D341Med (cell line): ENCODE results near the gene CST9L.

Experiments
- DNase-seq: peaks from one replicate; pipeline ENCODE4 v3.0.0; 2012; ENCODE audit warnings: low spot score

The CST9L gene

DNA sequence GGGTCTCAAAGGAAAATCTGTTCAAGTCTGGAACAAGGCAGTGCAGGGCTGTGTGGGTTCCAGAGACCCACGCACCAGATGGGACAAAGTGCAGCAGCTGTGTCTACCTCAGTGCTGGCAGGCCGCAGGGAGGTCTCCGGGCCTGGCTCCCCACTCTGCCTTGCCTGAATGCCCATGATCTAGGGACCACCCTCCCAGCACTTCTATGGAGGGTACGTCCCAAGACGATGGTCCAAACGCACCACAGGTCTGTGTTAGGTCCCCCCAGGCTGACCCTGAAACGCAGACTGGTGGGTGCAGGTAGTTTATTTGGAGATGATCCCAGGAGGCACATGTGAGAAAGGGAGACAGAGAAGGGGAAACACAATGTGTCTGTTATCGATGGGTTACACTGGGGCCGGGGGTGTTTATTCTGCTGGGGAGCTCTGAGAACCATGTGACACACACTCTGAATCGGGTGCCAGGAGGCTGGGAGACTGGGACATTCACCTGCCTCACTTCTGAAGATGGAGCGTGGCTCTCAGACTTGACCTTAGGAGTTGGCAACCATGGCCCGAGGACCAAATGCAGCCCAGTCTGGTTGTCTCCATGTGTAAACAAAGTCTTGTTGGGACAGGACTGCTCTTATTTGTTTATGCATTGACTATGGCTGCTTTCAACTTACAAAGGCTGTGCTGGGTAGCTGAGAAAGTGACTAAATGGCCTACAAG, 21.7 kb downstream of the CST9L start:
- no peak for DNase-seq

GRCh38 chr20:23544133-23544532, 24.2 kb downstream of the CST9L start:
- DNase-seq: no peak

DNA sequence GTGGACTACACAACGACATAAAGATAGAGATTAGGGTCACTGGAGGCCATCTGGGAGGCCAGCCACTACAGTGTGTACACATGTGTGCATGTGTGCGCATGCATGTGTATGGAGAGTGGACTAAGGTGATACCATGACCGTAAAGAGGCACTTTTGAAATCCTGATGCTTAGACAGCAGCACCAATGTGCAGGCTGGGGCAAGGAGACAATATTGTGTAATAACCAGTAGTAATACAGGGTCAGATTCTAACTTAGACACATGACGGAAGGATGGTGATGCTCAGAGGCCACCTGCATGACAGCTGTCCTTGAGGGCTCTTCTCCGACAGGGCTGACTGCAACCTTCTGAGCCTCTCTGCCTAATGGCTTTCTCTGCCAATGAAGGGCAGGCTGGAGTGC, 25.5 kb downstream of the CST9L start:
- DNase-seq: no peak

DNA sequence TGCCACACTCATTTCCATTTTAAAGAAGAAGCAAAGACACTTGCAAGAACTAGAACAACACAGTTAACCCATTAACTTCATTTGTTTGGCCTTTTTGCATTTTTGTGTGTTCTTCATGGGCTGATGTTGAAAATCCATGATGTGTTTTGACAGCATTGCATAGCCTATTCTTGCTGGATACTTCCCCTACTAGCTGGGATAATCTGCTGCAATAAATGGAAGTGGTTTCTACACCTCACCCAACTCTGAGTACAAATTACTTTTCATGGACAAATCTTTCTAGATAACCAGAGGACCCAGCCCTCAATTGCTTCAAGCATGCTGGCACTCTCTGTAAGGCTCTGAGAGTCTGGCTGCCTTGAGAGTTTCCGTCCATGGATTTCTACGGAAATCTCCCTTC, 26.5 kb downstream of the CST9L start:
- DNase-seq: no peak

DNA sequence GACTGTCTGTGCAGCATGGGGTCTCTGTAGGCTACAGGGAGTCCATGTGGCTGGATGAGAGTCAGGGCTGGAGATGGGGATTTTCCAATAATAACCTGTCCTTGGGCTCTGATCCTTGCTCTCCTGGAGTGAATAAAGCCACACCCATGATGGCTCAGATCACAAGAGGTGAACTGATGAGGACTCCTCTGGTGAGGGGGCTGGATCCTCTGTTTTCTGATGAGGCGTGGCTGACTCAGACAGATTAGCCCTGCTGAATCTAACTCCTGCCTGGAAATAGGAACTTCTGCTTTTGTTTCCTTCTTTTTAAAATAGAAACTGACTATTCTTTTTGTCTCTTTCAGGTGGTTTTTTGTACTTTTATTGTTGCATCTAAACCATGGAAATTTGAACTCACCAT, 27.0 kb downstream of the CST9L start:
- DNase-seq: no peak

- DNase-seq: no peak
These were observed 27.7 kb downstream of the CST9L start for GRCh38 chr20:23540624-23541023.

- no peak for DNase-seq
These were observed 31.3 kb downstream of the CST9L start for GRCh38 chr20:23537030-23537429.

GRCh38 chr20:23536328-23536974, 31.8 kb downstream of the CST9L start:
- no peak for DNase-seq

- DNase-seq: no peak
These were observed 33.3 kb downstream of the CST9L start for GRCh38 chr20:23534801-23535593.

- no peak for DNase-seq
These were observed 35.1 kb downstream of the CST9L start for GRCh38 chr20:23533161-23533560.

DNA sequence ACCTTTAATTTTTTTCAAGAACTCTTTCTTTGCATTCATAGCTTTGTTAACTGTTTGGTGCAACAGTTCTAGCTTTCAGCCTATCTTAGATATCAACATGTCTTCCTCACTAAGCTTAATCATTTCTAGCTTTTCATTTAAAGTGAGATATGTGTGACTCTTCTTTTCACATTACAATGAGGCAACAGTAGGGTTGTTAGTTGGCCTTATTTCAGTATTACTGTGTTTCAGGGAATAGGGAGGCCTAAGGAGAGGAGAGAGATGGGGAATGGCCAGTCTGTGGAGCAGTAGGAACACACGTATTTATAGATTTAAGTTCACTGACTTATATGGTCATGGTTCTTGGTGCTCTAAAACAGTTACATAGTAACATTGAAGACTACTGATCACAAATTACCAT, 35.8 kb downstream of the CST9L start:
- no peak for DNase-seq

- no peak for DNase-seq
These were observed 37.2 kb downstream of the CST9L start for GRCh38 chr20:23530937-23531567.

DNA sequence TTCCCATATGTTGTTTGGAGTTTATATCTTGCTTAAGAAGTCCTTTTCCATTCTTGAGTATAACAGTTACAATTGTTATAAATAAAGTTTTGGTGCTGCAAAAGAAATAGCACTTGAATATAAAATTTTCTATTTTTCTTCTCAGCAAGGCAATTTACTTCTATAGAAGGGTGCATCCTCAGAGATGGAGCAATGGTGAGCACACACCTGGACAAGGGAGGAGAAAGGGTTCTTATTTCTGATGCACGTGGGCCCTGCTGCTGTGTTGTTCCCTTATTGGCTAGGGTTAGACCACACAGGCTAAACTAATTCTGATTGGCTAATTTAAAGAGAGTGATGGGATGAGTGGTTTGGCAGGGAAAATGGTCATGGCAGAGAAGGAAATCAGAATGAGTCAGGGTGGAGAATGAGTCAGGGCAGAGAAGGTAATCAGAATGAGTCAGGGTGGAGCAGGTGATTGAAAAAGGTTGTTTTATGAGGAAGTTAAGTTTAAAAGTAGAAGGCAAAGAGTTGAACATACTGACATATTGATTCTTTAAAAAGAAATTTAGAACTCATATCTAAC, 39.3 kb downstream of the CST9L start:
- no peak for DNase-seq

- DNase-seq: no peak
These were observed 41.4 kb downstream of the CST9L start for GRCh38 chr20:23526850-23527249.

DNA sequence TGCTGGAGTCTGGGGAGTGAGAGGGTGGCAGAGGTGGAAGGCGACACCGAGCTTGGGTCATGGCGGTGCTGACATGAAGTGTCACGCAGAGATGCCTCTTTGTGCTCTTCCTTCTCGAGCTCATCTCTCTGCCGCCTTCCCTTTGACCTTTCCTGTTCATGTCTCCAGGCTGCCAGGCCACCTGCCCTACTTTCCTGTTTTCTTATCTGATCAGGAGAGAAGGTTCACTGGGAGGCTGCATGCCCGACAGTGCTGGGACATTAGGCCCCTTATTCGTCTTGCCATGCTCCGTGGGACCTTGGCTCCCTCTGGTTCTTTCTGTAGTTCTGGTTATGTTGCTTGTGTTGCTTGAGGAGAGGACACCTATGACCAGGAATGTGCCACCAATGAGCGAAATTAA, 44.1 kb downstream of the CST9L start:
- DNase-seq: no peak

DNA sequence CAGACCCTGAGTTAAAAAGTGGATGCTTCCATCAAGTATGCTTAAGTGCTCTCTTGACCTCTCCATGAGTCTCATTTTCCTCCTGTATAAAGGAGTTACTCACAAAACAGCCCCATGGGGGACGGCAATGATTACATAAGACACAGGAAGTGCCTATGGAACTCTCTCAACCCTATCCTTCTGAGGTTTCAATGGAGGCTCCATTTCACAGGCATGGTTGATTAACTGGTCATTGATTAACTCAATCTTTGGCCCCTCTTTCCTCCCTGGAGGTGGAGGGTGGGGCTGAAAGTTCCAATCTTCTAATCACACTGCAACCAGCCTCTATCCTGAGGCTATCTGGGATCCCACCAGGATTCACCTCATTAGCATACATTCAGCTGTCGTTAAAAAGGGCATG, 48.1 kb downstream of the CST9L start:
- DNase-seq: no peak

DNA sequence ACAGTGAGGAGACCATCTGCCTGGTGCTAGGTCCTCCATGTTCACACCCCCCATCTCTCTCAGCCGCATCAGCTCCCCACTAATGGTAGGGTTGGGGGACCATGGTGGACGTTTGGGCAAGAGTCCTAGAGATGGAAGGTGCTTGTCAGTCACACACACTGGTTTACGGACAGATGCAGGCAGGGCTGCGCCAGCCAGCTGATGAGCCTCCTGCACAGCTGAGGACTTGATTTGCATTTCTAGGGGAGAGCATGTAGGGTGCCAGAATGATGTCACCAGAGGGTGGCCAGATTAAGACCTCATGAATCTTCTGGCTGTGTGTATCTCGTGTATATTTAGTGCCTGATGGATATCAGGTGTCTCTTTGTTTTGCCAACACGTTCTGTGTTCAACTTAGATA, 48.7 kb downstream of the CST9L start:
- DNase-seq: no peak

DNA sequence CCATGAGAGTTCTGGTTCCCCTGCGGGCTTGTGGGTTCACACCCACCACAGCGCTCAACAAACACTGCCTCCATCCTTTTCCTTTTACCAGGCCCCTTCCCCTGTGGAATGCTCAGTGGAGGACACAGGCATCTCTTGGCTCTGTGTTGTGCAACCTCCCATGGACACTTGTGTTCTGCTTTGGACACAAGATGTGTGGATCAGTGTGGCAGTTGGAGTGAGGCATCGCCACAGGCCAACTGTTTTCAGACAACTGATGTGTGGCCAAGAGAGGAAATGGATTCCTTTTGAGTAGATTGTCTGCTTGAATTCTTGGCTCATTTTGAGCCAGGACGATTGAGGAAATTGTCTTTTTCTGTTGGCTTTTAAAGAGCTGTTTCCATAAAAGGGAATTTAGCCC, 50.6 kb downstream of the CST9L start:
- DNase-seq: no peak

GRCh38 chr20:23515250-23515939, 52.9 kb downstream of the CST9L start:
- DNase-seq: no peak

DNA sequence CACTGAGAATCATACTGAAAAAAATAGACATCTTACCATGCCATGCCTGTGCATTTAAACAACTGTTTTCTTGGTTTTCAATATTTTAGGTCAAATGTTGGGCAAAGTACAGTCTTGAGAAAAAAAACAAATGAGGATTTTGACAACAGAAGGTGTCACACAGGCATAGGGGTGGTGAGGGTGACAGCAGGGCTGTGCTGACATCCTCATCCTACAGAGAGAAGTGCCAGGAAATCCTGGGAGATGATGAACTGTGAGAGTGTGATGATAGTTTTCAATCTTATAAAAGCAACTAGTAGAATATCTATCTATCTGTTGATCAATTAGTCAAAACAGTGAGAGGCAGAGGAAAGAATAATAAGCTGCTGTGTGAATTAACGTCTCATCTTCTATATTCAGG, 53.4 kb downstream of the CST9L start:
- DNase-seq: no peak
